Progenitor cell of endocrine pancreas (in vitro differentiated cells): ENCODE measurements around the gene ACVRL1. TPM values are rescaled to one million over a fixed set of nuclear protein-coding genes. Genes with fewer than 3 reads are reported as not detected.

Experiments used
- DNase-seq: peaks from one replicate; pipeline ENCODE4 v3.0.0; 2021; ENCODE audit warnings: low spot score; ENCODE audit not compliant: unreplicated experiment
- H3K27ac Mint-ChIP-seq: 2 replicates; pipeline ENCODE4 v1.8.0; 2021; ENCODE audit warnings: mild to moderate bottlenecking, moderate library complexity, mixed read lengths
- H3K27me3 Mint-ChIP-seq: 2 replicates; pipeline ENCODE4 v1.8.0; 2021; ENCODE audit warnings: mixed read lengths
- H3K36me3 Mint-ChIP-seq: 2 replicates; pipeline ENCODE4 v1.8.0; 2022; ENCODE audit warnings: mixed read lengths; ENCODE audit not compliant: insufficient read depth
- H3K4me1 Mint-ChIP-seq: 2 replicates; pipeline ENCODE4 v1.8.0; 2021; ENCODE audit warnings: low read depth, mixed read lengths
- H3K4me3 Mint-ChIP-seq: 2 replicates; pipeline ENCODE4 v1.8.0; 2021; ENCODE audit warnings: low read depth, mild to moderate bottlenecking, moderate library complexity, mixed read lengths
- H3K9me3 Mint-ChIP-seq: 2 replicates; pipeline ENCODE4 v1.8.0; 2021; ENCODE audit warnings: low read depth, mixed read lengths
- total RNA-seq: library from RNA; stranded (reverse); gene quantifications from 2 replicates; pipeline ENCODE4 v1.2.1, GENCODE V29; 2021
- TF ChIP-seq, protein P1 (sequence below): fragments of 200-600 bp; sonication (generic); IDR thresholded peaks from one replicate; pipeline ENCODE4 v1.5.0; 2021; ENCODE audit warnings: antibody characterized with exemption, mild to moderate bottlenecking; ENCODE audit not compliant: unreplicated experiment

ACVRL1 gene
- total RNA-seq, 1 donor from 2014 or later = not detected

DNA sequence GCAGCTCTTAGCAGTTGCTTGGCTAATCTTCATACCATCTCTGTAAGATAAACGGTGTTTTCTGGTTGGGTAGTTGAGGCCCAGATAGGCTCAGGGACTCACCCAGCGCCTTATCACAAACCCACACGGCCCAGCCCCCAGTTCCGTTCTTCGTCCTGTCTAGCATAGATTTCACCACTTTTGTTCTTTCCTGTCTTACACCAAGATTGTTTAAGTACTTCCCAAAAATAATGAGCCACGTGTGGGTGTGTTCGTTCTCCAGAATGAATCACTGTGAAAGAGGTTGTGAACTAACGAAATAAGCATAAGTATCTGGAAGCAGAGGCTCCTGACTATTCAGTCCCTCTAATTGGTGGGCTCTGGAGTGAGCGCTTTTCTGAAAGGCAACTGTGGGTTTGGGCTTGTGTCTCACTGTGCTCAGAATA is 65.6 kb downstream of the ACVRL1 start:
- Mint-ChIP-seq H3K27me3 (no peaks in the 10 kb centered on the region), H3K27ac (peak overlapping the region; percentile 50)
- TF ChIP-seq, protein P1, sequence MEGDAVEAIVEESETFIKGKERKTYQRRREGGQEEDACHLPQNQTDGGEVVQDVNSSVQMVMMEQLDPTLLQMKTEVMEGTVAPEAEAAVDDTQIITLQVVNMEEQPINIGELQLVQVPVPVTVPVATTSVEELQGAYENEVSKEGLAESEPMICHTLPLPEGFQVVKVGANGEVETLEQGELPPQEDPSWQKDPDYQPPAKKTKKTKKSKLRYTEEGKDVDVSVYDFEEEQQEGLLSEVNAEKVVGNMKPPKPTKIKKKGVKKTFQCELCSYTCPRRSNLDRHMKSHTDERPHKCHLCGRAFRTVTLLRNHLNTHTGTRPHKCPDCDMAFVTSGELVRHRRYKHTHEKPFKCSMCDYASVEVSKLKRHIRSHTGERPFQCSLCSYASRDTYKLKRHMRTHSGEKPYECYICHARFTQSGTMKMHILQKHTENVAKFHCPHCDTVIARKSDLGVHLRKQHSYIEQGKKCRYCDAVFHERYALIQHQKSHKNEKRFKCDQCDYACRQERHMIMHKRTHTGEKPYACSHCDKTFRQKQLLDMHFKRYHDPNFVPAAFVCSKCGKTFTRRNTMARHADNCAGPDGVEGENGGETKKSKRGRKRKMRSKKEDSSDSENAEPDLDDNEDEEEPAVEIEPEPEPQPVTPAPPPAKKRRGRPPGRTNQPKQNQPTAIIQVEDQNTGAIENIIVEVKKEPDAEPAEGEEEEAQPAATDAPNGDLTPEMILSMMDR = no peak

More for the DNA sequence above, 65.6 kb downstream of the ACVRL1 start:
- peaks cover 16% of the 10 kb centered on the region for H3K36me3 Mint-ChIP-seq
- no peaks in the 10 kb centered on the region for H3K9me3 Mint-ChIP-seq
- H3K4me3 Mint-ChIP-seq = no peak overlapping the region
- DNase-seq = no peak
- H3K4me1 Mint-ChIP-seq = peaks cover 58% of the 10 kb centered on the region

Other genes with a start within 250 kb of the ACVRL1 start
- 44.5 and 46.7 TPM in 2 replicates for gene FIGNL2, start 58.8 kb upstream of the ACVRL1 start, total RNA-seq
- 0.14 and 0.44 TPM in 2 replicates for gene ANKRD33, start 19.4 kb upstream of the ACVRL1 start, total RNA-seq
- gene ACVR1B, start 44.2 kb downstream of the ACVRL1 start, total RNA-seq = 65.1 and 65.7 TPM in 2 replicates
- 12.5 and 15.5 TPM in 2 replicates for gene TAMALIN, start 99.4 kb downstream of the ACVRL1 start, total RNA-seq
- gene NR4A1, start 143.9 kb downstream of the ACVRL1 start, total RNA-seq = 21.7 and 22.8 TPM in 2 replicates
- 23.5 and 26.4 TPM in 2 replicates for gene ATG101, start 162.5 kb downstream of the ACVRL1 start, total RNA-seq
- not detected in 2 replicates for gene SMIM41, start 172.2 kb downstream of the ACVRL1 start, total RNA-seq